NCI-H526 (cell line): Measurements from ENCODE around the gene SLC22A4.

Source experiments
- DNase-seq, 2 experiments: peaks; one replicate each; lab custom pipeline; 2025; lab: John Stamatoyannopoulos, UW

The SLC22A4 gene

DNA sequence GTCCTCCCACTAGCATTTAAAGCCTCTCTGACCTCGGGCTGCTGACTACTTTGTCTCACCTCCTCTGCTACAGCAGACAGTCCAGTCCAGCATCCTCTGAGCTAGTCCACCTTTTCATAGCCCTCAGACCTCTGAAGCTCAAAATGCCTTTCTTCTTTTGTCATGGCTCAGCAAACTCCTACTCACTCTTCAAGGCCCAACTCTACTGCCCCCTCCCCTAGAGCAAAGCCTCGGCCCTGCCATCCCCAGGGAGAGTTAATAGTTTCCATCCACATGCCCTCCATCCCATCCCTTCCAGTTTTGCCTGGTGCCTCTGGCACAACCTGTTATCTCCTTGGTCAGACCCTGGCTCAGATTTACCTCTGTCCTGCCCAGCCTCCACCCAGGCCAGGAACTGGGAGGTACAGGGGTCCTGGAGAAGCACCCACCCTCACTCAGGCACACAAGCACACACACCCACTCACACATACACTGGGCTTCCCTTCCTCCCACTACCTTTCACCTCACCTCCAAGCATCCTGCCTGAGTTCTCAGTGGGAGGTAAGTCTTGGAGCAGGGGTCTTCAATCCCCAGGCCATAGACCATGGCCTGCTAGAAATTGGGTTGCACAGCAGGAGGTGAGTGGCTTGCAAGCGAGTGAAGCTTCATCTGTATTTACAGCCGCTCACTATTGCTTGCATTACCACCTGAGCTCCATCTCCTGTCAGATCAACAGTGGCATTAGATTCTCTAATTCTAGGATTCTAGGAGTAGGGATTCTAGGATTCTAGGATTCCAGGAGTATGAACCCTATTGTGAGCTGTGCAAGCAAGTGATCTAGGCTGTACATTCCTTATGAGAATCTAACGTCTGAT, 18.6 kb upstream of the SLC22A4 start:
- DNase-seq = no peak

DNA sequence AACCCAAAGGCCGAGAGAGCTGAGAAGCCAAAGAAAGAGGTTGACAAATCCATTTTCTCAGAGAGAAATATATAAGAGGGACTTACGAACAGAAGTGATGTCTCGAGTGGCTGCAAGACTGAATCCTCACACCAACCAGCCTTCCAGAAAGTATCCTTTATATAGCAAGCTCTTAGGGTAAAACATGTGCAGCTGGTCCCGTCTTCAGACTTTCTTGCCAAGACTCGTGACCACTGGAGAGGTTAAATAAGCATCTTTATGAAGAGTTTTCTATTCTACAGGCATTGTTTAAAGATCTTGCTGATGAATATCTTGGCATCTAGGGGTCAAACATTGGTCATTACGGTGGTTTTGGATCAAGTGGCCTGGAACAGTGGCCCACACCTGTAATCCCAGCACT, 16.9 kb upstream of the SLC22A4 start:
- DNase-seq = no peak

DNA sequence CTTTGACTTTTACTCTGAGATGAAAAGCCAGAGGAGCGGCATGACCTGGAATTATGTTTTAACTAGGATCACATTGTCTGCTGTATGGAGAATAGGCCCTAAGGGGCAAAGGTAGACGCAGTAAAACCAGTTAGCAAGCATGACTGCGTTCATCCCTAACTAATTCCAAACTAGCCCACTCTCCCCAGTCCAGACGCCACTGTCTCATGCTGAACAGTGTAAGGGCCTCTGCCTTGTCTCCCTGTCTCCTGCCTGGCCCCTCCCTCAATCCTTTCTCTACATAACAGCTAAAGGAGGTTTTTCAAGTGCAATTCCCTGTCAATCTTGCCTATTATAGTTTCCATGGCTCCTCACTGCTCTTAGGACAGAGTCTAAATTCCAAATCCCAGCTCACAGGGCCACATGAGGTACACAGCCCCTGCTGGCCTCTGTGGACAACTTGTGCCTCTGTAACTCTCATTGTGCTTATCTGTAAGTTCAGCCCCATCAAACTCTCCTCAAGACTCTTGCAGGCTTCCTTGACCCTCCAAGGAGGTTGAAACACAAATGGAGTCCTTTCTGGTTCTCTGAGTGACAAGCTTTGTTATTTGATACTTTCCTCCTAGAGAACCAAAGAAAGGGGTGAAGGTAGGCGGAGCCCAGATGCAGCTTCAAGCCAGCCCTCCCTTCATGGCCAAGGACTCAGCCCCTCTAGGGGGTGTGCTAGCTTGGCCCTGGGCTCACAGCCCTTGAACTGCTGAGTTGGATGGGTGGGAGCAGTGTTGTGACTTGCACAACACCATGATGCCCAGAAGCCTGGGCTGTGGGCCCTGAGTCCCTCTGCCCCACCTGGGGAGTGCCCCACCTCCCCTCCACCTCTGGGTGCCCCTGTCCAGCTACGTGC, 16.0 kb upstream of the SLC22A4 start:
- DNase-seq = no peak

DNA sequence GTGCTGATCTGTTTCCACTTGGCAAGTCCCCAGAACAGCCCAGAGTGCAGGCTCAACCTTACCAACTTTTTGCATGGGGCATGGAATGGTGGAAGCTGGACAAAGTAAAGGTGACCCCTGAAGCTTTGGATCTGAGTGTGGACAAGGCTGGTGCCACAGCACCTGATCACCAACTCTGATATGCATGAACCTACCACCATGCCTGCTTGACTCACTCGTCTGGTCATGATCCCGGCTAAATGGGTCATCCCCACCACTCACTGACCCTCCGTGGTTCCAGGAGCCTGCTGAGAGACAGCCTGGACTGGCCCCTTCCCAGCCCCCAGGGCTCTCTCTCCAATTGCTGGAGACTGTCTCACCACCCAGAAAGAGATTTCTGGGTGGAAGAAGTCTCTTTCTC, 14.4 kb upstream of the SLC22A4 start:
- DNase-seq = no peak

DNA sequence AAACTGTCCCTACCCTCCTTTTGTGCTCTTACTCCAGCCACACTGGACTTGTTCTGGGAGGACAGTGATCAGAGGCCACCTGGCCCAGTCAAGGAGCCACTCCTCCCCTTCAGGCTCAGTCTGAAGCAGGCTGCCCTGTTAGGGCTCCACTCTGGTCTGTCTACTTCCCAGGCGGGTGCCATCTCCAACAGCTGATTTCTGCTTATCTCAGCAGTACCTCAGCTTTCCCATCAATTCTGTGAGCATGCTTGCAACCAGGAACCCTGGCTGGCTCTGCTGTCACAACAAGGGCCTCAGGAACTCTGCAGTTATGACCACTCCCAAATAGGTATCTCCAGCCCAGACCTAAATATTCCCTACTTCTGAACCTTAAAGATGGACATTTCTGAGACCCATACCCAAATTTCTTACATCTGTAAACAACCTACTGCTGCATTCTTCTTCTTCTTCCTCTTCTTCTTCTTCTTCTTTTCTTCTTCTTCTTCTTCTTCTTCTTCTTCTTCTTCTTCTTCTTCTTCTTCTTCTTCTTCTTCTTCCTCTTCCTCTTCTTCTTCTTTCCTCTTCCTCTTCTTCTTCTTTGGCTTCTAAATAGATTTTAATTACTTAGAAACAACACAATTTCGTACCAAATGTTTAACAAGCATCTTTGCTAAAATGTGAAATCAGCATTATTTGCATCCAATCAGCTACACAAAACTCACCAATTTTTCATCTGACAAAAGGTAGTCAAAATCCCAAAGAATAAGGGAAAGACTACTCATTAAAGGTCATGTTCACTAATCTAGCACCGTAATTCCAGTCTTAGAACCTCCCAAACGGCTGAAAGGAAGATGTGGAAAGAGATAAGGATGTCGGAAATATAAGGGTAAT, 13.6 kb upstream of the SLC22A4 start:
- DNase-seq = no peak

DNA sequence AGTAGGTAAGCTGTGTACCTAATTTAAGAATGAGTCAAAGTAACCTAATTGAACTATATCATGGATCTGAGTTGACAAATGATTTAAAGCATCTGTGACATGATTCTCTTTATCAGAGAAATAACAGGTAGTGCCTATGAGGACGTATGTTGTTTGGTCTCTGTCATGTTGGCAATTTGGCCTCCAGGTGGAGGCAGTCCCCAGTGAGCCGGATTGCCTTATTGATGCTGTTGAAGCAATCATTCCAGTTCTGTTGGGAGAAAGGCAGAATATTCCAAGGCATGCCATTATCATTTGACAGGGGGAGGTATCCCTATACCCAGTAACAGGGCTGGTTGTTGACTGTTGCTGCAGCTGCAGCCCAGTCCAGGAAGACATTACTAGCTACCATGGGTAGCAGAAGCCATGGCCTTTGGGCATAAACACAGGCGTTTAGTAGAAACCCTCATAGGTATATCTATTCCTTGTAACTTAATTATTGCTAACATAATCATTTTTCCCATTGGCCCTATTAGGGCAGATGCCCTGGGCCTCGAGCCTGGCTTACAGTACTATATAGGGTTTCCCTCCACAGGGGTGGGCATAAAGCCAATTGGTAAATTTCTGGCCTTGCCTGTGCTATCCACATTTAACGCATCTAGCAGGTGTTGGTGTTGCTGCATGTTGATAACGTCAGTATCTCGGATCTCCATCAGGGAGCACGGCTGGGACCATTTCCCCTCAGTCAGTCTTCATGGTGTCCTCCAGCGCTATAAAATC, 12.2 kb upstream of the SLC22A4 start:
- DNase-seq = no peak

DNA sequence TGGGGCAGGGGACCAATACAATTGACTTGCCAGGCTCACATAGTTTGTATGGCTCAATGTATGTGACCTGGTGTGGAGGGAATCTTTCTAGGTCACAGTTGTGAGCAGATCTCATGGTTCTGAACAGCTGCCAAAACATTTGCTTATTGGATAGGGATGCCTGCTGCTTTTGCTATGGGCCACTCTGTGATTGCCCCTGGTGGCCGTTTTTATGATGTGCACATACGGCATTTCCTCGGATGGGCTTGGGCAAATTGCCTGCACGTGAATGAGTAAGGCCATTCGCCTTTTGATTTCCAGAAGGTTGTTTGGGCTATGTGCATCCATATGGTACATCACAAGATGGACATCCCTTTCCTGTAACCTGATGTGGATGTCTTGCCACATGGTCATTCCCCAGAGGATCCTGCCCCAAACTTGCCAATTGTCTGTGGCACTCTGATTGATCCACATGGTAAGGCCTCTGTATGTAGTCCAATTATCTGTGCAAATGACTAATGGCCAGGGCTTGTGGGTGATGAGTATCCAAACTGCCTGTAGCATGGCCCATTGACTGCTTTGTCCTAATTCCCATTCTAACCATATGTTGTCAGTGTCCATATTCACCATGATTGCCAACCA, 10.7 kb upstream of the SLC22A4 start:
- peak; percentile 16 to 46 for DNase-seq

DNA sequence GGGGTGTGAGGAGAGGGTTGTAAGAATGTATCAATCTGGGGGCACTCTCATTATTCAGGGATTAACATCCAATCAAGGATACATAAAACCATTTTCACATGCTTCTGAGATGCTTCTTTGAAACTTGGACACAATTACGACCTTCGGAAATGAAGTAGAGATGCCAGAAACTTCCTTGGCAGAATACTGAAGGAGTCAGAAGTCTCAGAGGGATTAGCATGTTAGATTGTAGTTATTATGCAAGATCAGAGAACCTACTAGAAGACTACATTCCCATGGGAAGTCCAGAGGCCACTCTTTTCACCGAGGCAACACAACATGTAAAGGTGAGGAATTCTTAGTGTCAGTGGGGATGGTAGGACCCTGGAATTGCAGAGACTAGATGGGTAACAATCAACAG, 5.1 kb upstream of the SLC22A4 start:
- DNase-seq = no peak

DNA sequence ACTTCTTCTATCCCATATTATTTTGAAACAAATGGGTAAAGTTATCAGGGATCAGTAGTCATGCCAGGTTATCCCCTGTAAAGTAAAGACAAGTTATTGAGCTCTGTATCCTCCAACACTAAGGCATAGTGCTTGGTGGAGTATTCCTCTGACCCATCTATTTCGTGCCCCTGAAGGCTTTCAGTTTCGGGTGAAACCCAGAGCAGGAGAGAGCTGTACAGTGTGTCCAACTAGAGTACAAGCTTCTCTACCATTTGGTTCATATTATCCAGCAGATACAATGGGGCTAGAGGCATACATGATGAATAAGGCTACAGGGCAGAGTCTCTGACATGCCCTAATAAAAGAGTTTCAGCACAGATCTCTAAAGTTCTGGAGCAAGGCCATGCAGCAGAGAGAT, 3.2 kb upstream of the SLC22A4 start:
- DNase-seq = no peak

DNA sequence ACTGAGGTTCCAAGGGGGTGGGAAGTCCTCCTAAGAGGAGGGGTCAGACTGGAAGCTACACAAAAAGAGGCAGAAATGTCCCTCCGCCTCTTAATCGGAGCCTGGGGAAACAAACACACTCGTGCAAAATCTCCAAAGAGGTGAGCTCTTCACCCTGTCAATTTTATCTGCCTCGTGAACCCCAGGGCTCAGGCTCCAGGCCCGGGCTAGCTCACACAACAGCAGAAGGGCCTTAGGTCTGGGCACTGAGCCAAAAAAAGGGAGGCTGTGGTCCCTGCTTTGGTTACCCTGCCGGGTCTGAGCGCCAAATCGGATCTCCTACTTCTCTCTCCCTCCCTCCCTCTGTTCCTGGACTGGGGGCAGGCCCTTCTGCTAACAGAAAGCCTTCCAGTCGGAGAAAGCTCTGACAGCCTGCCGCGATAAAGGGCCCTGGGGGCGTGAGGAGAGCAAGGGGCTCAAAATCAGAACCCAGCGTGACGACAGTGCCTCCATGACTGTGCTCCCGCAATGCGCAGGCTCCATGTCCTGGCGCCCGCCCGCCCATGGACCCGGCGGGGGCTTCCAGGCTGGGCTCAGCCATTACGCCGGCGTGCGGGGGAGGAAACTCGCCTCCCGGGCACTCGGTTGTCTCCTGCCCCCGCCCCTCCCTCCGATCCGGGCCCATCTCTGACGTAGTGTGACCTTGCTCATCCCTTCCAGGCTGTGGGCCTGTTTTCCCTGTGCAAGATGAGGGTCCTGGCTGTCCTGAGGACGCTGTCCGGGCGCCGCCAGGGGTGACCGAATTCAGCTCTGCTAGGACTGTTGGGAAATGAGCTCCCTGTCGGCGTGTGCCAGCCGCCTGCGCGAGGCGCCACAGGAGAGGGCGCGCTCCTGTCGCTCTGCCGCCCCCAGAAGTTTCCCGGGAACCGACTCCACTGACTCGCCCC, 865 bp upstream of the SLC22A4 start:
- DNase-seq = peak; percentile 69 to 78

DNA sequence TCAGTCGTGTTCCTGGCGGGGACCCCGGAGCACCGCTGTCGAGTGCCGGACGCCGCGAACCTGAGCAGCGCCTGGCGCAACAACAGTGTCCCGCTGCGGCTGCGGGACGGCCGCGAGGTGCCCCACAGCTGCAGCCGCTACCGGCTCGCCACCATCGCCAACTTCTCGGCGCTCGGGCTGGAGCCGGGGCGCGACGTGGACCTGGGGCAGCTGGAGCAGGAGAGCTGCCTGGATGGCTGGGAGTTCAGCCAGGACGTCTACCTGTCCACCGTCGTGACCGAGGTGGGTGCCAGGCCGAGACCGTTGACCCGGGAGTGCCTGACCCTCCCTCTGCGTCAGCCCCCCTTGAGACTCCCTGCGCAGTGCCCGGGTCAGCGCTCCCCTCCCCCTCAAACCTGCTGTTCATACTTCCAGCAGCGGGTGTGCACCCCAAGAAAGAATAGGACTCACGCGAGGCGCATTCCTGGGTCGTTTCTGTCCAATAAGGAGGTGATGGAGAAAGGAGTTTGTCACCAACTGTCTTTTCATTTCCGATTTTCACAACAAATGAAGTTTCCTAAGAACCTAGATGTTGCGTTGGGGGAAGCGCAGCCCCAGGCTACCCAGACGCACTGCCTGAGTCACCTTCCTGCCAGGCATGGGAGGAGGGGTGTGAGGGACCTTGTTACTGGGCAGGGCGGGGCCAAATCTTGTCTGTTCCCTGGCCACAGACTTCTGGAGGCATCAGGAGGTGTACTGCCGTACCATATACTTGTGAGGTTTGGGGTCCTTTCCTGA, 722 bp downstream of the SLC22A4 start:
- peak in 1 of 2 experiments; percentile 23 for DNase-seq

DNA sequence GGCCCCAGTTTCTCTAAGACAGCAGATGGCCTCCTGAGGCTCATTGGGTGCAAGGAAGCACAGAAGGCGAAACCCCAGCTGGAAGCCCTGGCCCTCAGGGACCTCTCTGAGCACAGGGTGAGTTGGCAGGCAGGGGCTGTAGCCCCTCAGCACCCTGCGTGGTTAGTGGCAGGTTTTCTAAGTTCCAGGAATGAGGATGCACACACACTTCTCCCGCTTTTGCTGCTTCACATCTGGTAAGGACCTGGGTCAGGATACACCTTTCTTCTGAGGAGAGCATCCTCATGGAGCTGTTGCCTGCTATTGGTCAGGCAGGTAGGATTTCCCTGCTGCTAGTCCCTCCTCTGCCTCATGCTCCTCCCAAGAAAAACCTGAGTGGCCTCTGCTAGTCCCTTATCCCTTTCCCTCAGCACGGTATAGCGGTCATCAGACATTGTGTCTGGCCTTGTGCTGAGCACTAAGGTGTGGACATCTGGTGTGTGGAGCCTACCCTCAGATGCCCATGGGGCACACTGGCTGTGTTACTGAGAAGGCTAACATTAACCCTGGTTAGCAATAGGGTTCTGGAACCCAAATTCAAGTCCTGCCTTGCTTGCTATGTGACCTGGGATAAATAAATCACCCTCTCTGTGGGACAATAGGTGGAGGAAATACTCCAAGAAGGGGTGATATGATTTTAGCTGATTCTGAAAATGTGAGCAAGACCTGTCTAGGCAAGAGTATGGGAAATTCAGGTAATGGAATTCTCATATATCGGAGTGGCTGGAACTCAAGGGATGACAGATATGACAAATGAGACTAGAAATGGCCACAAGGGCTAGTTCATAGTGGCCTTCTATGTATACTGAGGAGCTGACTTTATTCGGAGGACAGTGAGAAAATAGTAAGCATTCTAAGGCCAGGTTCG, 1.6 kb downstream of the SLC22A4 start:
- DNase-seq = no peak

DNA sequence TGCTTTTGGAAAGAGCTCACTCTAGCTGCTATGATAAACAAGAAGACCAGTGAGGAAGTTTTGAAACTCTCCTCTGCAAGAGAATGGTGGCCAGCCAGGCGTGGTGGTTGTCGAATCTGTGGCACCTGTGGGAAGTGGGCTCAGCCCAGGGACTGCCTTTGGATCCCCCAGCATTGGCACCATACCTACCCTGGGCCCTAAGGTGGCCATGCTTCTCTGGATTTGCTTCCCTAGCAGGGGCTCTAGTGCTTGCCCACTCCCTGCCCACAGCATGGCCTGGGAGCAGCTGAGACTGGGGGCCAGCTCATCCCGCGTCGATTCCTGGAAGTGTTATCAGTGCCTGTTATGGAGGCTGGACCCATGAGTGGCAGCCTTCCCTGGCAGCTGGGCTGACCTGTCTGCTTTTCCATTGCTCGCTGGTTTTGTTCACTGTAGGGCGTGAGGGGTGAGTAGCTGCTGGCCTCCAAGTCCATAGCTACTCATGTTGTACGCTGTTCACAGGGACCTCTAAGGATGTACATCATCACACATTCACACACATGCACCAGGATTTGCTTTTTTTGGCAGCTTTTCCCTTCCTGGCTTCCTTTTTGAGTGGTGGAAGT, 2.3 kb downstream of the SLC22A4 start:
- no peak for DNase-seq

DNA sequence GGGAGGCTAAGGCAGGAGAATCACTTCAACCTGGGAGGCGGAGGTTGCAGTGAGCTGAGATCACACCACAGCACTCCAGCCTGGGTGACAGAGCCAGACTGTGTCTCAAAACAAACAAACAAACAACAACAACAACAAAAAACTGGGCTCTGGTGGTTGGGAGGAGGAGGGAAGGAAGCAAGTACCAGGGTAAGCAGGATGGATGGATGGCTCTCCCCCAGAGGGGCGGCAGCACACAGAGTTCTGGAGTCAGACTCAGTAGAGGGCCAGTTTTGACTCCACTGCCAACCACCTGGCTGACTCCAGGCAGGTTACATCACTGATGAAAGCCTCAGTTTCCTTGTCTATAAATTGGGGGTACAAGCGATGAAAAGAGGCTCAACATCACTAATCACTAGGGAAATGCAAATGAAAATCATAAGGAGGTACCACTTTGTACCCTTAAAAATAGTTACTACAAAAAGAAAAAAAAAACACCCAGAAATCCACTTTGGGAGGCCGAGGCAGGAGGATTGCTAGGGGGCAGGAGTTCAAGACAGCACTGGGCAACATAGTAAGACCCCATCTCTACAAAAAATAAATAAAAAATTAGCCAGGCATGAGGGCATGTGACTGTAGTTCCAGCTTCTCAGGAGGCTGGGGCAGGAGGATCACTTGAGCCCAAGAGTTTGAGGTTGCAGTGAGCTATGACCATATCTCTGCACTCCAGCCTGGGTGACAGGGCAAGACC, 3.2 kb downstream of the SLC22A4 start:
- no peak for DNase-seq

DNA sequence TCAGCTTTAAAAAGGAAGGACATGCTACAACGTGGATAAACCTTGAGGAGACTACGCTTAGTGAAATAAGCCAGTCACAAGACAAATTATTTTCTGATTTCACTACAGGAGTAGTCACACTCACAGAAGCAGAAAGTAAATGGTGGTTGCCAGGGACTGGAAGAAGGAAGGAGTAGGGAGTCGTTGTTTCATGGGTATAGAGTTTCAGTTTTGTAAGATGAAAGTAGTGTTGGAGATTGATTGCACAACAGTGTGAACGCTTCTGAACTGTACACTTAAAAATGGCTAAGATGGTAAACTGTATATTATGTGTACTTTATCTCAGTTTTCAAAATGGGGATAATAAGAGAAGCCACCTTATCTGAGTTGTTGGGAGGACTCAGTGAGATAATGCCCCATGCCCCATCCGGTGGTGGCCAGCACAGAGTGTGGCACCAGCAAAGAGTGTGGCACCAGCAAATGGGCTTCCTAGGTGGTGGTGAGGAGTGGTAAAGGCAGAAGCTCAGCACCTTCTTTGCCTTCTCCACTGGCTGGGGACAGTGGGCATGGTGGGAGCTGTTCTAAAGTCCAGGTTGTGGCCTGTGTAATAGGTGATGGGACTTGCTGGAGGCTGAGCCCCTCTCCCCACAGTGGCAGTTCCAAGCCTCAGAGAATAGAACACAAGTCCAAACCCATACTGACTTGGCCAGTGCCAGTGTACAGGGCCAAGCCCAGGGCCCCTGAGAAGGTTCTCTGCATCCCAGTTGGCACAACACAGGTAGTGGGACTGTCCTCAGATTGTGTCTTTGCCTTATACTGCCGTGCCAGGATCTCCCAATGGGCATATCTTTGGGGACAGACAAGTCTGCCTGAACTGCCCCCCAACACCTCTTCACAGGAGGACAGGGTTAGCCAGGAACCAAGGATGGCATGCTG, 4.4 kb downstream of the SLC22A4 start:
- no peak for DNase-seq

DNA sequence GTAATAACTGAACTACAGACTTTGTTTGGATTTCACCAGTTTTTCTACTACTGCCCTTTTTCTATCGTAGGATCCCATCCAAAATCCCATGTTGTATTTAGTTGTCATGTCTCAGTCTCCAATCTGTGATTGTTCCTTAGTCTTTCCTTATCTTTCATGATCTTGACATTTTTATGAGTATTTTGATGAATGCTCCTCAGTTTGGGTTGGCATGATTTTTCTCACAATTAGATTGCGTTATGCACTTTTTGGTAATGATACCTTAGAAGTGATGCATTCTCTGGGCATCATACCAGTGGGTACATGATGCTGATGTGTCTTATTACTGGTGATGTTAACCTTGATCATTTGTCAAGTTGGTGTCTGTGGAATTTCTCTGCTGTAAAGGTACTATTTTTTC, 5.7 kb downstream of the SLC22A4 start:
- DNase-seq = no peak
